GM12878 (cell line): Measurements from ENCODE around the gene TMED6. TPM values are rescaled to one million over a fixed set of nuclear protein-coding genes. Genes with fewer than 3 reads are reported as not detected.

Experiments
- ATAC-seq: fragments of 200-7000 bp; cut with Tn5 transposase; 3 replicates; pipeline ENCODE4 v1.9.1; 2020; ENCODE audit warnings: mild to moderate bottlenecking, moderate library complexity
- BruUV-seq: library from RNA; stranded (reverse); fragments of 400-500 nt; replicated peaks from 2 replicates; lab custom pipeline; 2021; lab: Mats Ljungman, UMichigan
- CTCF ChIA-PET: fragments of 300-600 bp; sonication (Branson Sonifier 250); formaldehyde crosslinking; extraction: SDS; loops from one replicate; lab custom pipeline; 2021; ENCODE audit warnings: inconsistent platforms; lab: Yijun Ruan, JAX
- POLR2A ChIA-PET: fragments of 350-600 bp; formaldehyde crosslinking; extraction: SDS; loops from one replicate; lab custom pipeline; 2021; ENCODE audit warnings: inconsistent platforms; lab: Charles Lee
- RAD21 ChIA-PET: fragments of 300-600 bp; sonication (Branson Sonifier 250); formaldehyde crosslinking; loops from one replicate; lab custom pipeline; 2023; ENCODE audit warnings: antibody characterized with exemption; ENCODE audit not compliant: unreplicated experiment; lab: Charles Lee
- SMC1A ChIA-PET: fragments of 300-600 bp; sonication (Branson Sonifier 250); formaldehyde crosslinking; loops from one replicate; lab custom pipeline; 2023; ENCODE audit not compliant: unreplicated experiment, uncharacterized antibody; lab: Charles Lee
- DNase-seq: peaks from one replicate; pipeline ENCODE4 v3.0.0-alpha.2; 2011; ENCODE audit warnings: low read depth, low spot score
- FAIRE-seq: peaks from 3 replicates; lab custom pipeline; 2011; peaks lifted over from hg19 to GRCh38; lab: Jason Lieb, UNC
- H2AFZ ChIP-seq: 2 replicates; pipeline ENCODE4 v1.6.0; 2011; ENCODE audit warnings: low read depth, low read length, control low read depth; ENCODE audit not compliant: control insufficient read depth
- H3K27ac ChIP-seq: 2 replicates; pipeline ENCODE4 v1.5.1; 2011; ENCODE audit warnings: control low read depth; ENCODE audit not compliant: control insufficient read depth, insufficient read depth
- H3K27me3 ChIP-seq, 2 experiments: replicated peaks in 1 of 2; 2 replicates each; pipeline versions ENCODE4 v1.6.0 to v1.6.1; 2011; ENCODE audit warnings: low read length in 1 of 2; ENCODE audit not compliant: control insufficient read depth in 2 of 2, insufficient read depth in 2 of 2
- H3K36me3 ChIP-seq, 2 experiments: 2 replicates each; pipeline ENCODE4 v1.5.1; 2011; ENCODE audit warnings: low read length in 1 of 2; ENCODE audit not compliant: control insufficient read depth in 2 of 2, insufficient read depth in 2 of 2
- H3K4me1 ChIP-seq: 2 replicates; pipeline ENCODE4 v1.6.1; 2011; ENCODE audit warnings: mild to moderate bottlenecking, low read length, moderate library complexity, mixed read lengths; ENCODE audit not compliant: control insufficient read depth, insufficient read depth
- H3K4me2 ChIP-seq: 2 replicates; pipeline ENCODE4 v1.6.0; 2011; ENCODE audit warnings: control low read depth; ENCODE audit not compliant: control insufficient read depth, insufficient read depth
- H3K4me3 ChIP-seq: fragments of 200-600 bp; sonication (generic); 2 replicates; pipeline ENCODE4 v1.5.1; 2016
- H3K79me2 ChIP-seq: 2 replicates; pipeline ENCODE4 v1.6.0; 2011; ENCODE audit warnings: low read length; ENCODE audit not compliant: control insufficient read depth, insufficient read depth
- H3K9ac ChIP-seq: 2 replicates; pipeline ENCODE4 v1.8.0; 2011; ENCODE audit warnings: low read length, control low read depth, mixed read lengths; ENCODE audit not compliant: control insufficient read depth, insufficient read depth
- H3K9me3 ChIP-seq: replicated peaks from 3 replicates; pipeline ENCODE4 v1.5.1; 2011; ENCODE audit warnings: mild to moderate bottlenecking, low read length; ENCODE audit not compliant: control insufficient read depth, insufficient read depth
- H4K20me1 ChIP-seq: 2 replicates; pipeline ENCODE4 v1.6.0; 2011; ENCODE audit not compliant: control insufficient read depth, insufficient read depth
- ATF7 ChIP-seq: fragments of 450-650 bp; IDR thresholded peaks from 2 replicates; pipeline ENCODE4 v1.6.1; 2016; ENCODE audit warnings: low read depth, mild to moderate bottlenecking
- CBFB ChIP-seq: IDR thresholded peaks from 2 replicates; pipeline ENCODE4 v1.6.1; 2016; ENCODE audit warnings: antibody characterized with exemption, low read depth
- EZH2 ChIP-seq: IDR thresholded peaks from 2 replicates; pipeline ENCODE4 v1.6.1; 2012; ENCODE audit warnings: low read depth, mild to moderate bottlenecking, control low read depth, inconsistent platforms, low read length, borderline replicate concordance; ENCODE audit not compliant: control insufficient read depth
- JUND ChIP-seq: IDR thresholded peaks from 2 replicates; pipeline ENCODE4 v1.6.1; 2012; ENCODE audit warnings: low read depth, mild to moderate bottlenecking, low read length, improper control_type of control experiment, moderate library complexity
- MEF2B ChIP-seq: fragments of 450-650 bp; IDR thresholded peaks from 2 replicates; pipeline ENCODE4 v1.6.1; 2018; ENCODE audit warnings: mild to moderate bottlenecking, moderate library complexity; ENCODE audit not compliant: partially characterized antibody, poor library complexity, severe bottlenecking
- MTA2 ChIP-seq: fragments of 450-650 bp; IDR thresholded peaks from 2 replicates; pipeline ENCODE4 v1.6.1; 2016; ENCODE audit warnings: low read depth, mild to moderate bottlenecking, moderate library complexity
- POLR2A ChIP-seq: IDR thresholded peaks from 2 replicates; pipeline ENCODE4 v1.6.1; 2011; ENCODE audit warnings: low read depth, mild to moderate bottlenecking, low read length
- STAT3 ChIP-seq: IDR thresholded peaks from 2 replicates; pipeline ENCODE4 v1.6.1; 2011; ENCODE audit warnings: low read depth, low read length, improper control_type of control experiment
- WGBS: methylation state at CpG from one replicate; pipeline ENCODE4 v1.1.6; 2016; ENCODE audit warnings: low lambda C conversion rate; ENCODE audit not compliant: insufficient replicate concordance, insufficient coverage; ENCODE audit errors: missing lambda C conversion rate; 5-methylcytosine and 5-hydroxymethylcytosine counted together
- in situ Hi-C: fragments of 300-500 bp; cut with MboI; formaldehyde crosslinking; loops from 9 replicates; pipeline ENCODE4 v1.14.3; 2018; ENCODE audit warnings: mixed read lengths
- intact Hi-C: fragments of 100-400 bp; cut with micrococcal nuclease; formaldehyde crosslinking; loops from one replicate; pipeline ENCODE4 v1.14.2; 2022; ENCODE audit not compliant: unreplicated experiment
- polyA plus RNA-seq, 11 experiments: library from polyadenylated mRNA; depleted of rRNA in 4 of 11; unstranded in 6 of 11; stranded (reverse) in 5 of 11; fragments of >200 nt; fragmentation: Nextera tagmentation in 4 of 11; fragmentation: Illumina TruSeq in 1 of 11; extraction: Ambion mirVana in 4 of 11; extraction: Trizol in 1 of 11; gene quantifications; 1 replicate in 1 of 11; 2 replicates in 10 of 11; pipeline versions ENCODE4 v1.2.1 to v1.2.3, GENCODE V29; 2011 to 2016; ENCODE audit warnings: inconsistent platforms in 2 of 11, missing spikeins in 2 of 11, low read depth in 1 of 11
- total RNA-seq, 4 experiments: library from RNA; depleted of rRNA in 3 of 4; stranded (reverse); fragments of >200 nt in 3 of 4; fragmentation: Illumina TruSeq in 1 of 4; extraction: Trizol in 1 of 4; gene quantifications; 2 replicates each; pipeline versions ENCODE4 v1.2.1 to v1.2.3, GENCODE V29; 2013 to 2021

The TMED6 gene
- total and polyA plus RNA-seq, 10 of the 15 experiments (the other 5 are each of a cell fraction or from before 2014, with no cell fraction given), result 0.27 to 1.7 (median 0.78) TPM

GRCh38 chr16:69316595-69317034 lies 35.0 kb downstream of the TMED6 start:
- FAIRE-seq (no peak), ATAC-seq (no peak), DNase-seq (no peak)
- Histone ChIP-seq H3K4me2 (no peak overlapping the region), H4K20me1 (no peaks in the 10 kb centered on the region), H2AFZ (no peak overlapping the region), H3K27me3 (no peaks in the 10 kb centered on the region), H3K4me3 (no peak overlapping the region), H3K4me1 (no peaks in the 10 kb centered on the region), H3K9ac (no peak overlapping the region), H3K27ac (no peak overlapping the region), H3K79me2 (peaks cover 18% of the 10 kb centered on the region), H3K9me3 (no peaks in the 10 kb centered on the region), H3K36me3 (peaks cover 12 to 36% of the 10 kb centered on the region in 2 experiments; a peak in 3 of 4 replicates)
- ChIA-PET CTCF (no interaction called here), SMC1A (no interaction called here), POLR2A (no interaction called here), RAD21 (no interaction called here)
- intact Hi-C loops, result no loop called here
- BruUV-seq, result no TSS peak
- WGBS, result over 99% methylated on average over 11 of the region's 17 CpGs
- in situ Hi-C loops, result no loop called here
- 0 out of 2 replicates have a peak, but pooled peaks have one; percentile 17 for TF ChIP-seq POLR2A
- TF ChIP-seq STAT3, result no peak

- DNase-seq (no peak), ATAC-seq (no peak), FAIRE-seq (no peak)
- WGBS, result 93% methylated on average over 30 of the region's 30 CpGs
- peaks cover 23% of the 10 kb centered on the region for H3K79me2 ChIP-seq
- ChIA-PET CTCF (interaction anchor here (0.8 kb wide), 1 partner anchor 10 kb away, joined by 3 read pairs; no protein-coding TSS in a partner anchor), RAD21 (no interaction called here), SMC1A (no interaction called here), POLR2A (no interaction called here)
- no peaks in the 10 kb centered on the region for H3K27me3 ChIP-seq
- no peaks in the 10 kb centered on the region for H3K9me3 ChIP-seq
- no peak overlapping the region for H2AFZ ChIP-seq
- TF ChIP-seq JUND (no peak), MTA2 (no peak), MEF2B (no peak), ATF7 (no peak), CBFB (no peak), EZH2 (no peak)
- H3K36me3 ChIP-seq, result peaks cover 3 to 28% of the 10 kb centered on the region in 2 experiments; a peak in 3 of 4 replicates
- intact Hi-C loops, result no loop called here
- H3K4me1 ChIP-seq, result no peaks in the 10 kb centered on the region
- no peak overlapping the region for H3K4me3 ChIP-seq
- no TSS peak for BruUV-seq
- H3K4me2 ChIP-seq, result no peak overlapping the region
- in situ Hi-C loops, result no loop called here
- no peak overlapping the region for H3K9ac ChIP-seq
- H4K20me1 ChIP-seq, result no peaks in the 10 kb centered on the region
- no peak overlapping the region for H3K27ac ChIP-seq
Observed at GRCh38 chr16:69315486-69316311, 35.9 kb downstream of the TMED6 start.
